D721Med (cell line): Measurements from ENCODE around the gene NOD2.
A peak's percentile ranks its signal among the peaks of the same experiment; 100 is the strongest.

Source experiments
- DNase-seq: peaks from one replicate; pipeline ENCODE4 v3.0.0; 2011; ENCODE audit warnings: low spot score; ENCODE audit not compliant: insufficient read length
- FAIRE-seq: peaks from 2 replicates; lab custom pipeline; 2011; peaks lifted over from hg19 to GRCh38; lab: Jason Lieb, UNC
- TF ChIP-seq, protein P1 (sequence below): IDR thresholded peaks from 2 replicates; pipeline ENCODE4 v1.5.1; 2012; ENCODE audit warnings: mild to moderate bottlenecking, control low read depth; ENCODE audit not compliant: insufficient read depth; ENCODE audit errors: missing control alignments

The NOD2 gene

GRCh38 chr16:50670476-50670875, 22.9 kb upstream of the NOD2 start:
- FAIRE-seq, result no peak
- DNase-seq, result no peak
- TF ChIP-seq, protein P1, sequence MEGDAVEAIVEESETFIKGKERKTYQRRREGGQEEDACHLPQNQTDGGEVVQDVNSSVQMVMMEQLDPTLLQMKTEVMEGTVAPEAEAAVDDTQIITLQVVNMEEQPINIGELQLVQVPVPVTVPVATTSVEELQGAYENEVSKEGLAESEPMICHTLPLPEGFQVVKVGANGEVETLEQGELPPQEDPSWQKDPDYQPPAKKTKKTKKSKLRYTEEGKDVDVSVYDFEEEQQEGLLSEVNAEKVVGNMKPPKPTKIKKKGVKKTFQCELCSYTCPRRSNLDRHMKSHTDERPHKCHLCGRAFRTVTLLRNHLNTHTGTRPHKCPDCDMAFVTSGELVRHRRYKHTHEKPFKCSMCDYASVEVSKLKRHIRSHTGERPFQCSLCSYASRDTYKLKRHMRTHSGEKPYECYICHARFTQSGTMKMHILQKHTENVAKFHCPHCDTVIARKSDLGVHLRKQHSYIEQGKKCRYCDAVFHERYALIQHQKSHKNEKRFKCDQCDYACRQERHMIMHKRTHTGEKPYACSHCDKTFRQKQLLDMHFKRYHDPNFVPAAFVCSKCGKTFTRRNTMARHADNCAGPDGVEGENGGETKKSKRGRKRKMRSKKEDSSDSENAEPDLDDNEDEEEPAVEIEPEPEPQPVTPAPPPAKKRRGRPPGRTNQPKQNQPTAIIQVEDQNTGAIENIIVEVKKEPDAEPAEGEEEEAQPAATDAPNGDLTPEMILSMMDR, result no peak

DNA sequence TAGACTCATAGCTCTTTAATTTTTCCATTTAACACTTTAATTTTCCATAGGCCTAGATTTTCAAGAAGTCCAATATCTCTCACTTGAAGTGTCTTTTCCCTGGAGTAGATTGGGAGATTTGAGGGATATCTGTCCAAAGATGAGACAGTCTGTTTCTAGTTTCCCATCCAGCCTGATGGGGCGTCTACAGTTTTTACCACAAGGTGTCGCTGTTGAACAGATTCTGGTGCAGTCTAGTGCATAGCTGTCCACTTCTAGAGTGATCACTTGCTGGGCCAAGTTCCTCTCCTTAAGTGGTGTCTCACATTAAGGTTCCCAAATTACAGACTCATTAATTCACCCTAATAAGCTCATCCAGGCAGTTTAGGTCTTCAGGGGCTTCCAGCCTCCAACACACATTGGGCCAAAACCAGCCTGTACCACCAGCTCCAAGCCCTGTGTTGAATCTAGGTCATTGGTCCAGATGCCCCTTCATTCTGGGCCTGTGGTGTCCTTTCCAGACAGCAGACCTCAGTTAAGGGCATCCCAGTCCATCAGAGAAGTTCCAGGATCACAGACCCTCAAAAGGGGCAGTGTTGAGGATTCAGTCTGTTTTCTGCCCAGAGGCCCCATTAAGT, 21.7 kb upstream of the NOD2 start:
- DNase-seq (no peak), FAIRE-seq (no peak)
- TF ChIP-seq, protein P1, result peak; percentile 45

DNA sequence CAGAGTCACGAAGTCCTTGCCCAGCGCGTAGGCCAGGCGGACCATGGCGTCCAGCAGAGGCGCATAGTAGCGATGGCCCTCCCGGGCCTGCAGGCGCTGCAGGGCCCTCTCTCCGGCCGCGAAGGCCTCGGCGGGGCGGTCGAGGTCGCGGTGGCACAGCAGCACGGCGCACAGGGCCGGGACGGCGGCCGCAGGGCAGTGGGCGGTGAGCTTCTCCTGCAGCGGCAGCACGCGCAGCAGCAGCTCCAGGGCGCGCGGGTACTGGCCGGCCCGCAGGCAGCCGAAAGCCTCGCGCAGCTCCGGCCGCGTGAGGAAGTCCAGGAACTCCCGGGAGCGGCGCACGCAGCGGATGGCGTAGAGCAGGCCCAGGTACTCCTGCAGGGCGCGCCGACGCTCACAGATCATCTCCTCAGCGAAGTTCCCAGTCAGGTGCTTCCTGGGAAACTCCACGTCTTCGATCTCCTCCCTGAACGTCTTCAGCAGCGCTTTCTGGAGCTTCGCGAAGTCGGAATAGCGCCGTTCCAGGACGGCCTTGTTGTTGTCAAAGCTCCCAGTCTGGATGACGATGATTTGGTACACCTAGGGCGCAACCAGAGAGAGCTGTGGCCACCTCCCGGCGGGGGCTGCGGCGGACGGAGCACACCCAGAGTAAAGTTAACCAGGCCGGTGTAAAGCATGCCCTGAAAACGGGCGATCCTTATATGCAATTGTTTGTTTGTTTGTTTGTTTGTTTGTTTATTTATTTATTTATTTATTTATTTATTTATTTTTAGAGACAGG, 19.7 kb upstream of the NOD2 start:
- no peak for DNase-seq
- TF ChIP-seq, protein P1, result no peak
- FAIRE-seq, result no peak

DNA sequence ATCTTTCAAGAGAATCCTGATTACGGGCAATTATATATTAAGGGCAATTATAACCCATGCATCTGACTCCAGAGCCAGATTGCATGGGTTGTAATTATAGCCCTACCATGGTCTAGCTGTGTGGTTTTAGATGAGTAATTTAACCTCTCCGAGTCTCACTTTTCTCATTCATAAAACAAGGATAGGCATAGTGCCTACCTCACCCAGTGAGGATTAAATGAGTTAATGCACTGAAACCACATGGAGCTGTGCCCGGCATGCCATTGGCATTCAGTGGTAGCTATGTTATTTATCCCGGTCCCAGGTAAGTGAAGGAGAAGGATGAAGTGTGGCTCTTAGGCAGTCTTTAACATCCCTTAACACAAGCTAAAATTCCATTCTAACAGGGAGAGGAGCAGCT, 18.6 kb upstream of the NOD2 start:
- no peak for DNase-seq
- TF ChIP-seq, protein P1, result no peak
- FAIRE-seq, result no peak

GRCh38 chr16:50675686-50676610, 17.5 kb upstream of the NOD2 start:
- TF ChIP-seq, protein P1, result no peak
- no peak for DNase-seq
- no peak for FAIRE-seq

- TF ChIP-seq, protein P1, result no peak
- FAIRE-seq, result no peak
- no peak for DNase-seq
Measured at GRCh38 chr16:50676684-50677225, 16.7 kb upstream of the NOD2 start.
